ENCODE data around the gene PEAK1. TPM values are rescaled to one million over a fixed set of nuclear protein-coding genes. Genes with fewer than 3 reads are reported as not detected.

Gene PEAK1
- total and polyA plus RNA-seq, 9 of the 15 experiments (the other 6 are each of a cell fraction or from before 2014, with no cell fraction given), result 0.99 to 22.4 (median 10.8) TPM

GRCh38 chr15:77414789-77415442 is 5.0 kb downstream of the PEAK1 start:
- ChIA-PET POLR2A (interaction anchor here (1.1 kb wide), 1 partner anchor 12 kb away, joined by 4 read pairs; no protein-coding TSS in a partner anchor), CTCF (ENCODE audit: low intra/inter-chr PET ratio) (no interaction called here)
- Histone ChIP-seq H2AFZ (ENCODE audit: low read depth, low read length) (no peak overlapping the region), H3K4me1 (replicated peaks in 1 of 2; ENCODE audit: control insufficient read depth in 2 of 2, insufficient read depth in 2 of 2, low read length in 2 of 2) (peaks cover 23 to 52% of the 10 kb centered on the region in 2 experiments; a peak in 4 of 5 replicates), H3K79me2 (ENCODE audit: control insufficient read depth, insufficient read depth, low read length) (peaks cover 95% of the 10 kb centered on the region), H3K27ac (ENCODE audit: extremely low read depth, low read depth, low read length) (peak overlapping the region; percentile 50; the same call in 2 of the 3 replicates), H4K20me1 (replicated peaks; ENCODE audit: control insufficient read depth, insufficient read depth, low read length) (no peaks in the 10 kb centered on the region), H3K9me1 (ENCODE audit: control insufficient read depth, insufficient read depth, low read length) (no peaks in the 10 kb centered on the region), H3K36me3 (ENCODE audit: control insufficient read depth, insufficient read depth, low read length) (no peaks in the 10 kb centered on the region; the same call in 2 of the 3 replicates), H3K9ac (ENCODE audit: insufficient read depth in 1 of 2, low read depth in 2 of 2, low read length in 2 of 2) (no peak overlapping the region), H3K4me2 (ENCODE audit: insufficient read depth, low read length) (peak overlapping the region; percentile 66), H3K27me3 (ENCODE audit: control insufficient read depth in 2 of 2, insufficient read depth in 2 of 2, low read length in 2 of 2) (no peaks in the 10 kb centered on the region), H3K4me3 (no peak overlapping the region), H3K9me3 (replicated peaks; ENCODE audit: control insufficient read depth, insufficient read depth, low read depth, low read length) (no peaks in the 10 kb centered on the region)
- WGBS (ENCODE audit: insufficient coverage, low coverage, missing lambda C conversion rate), result 0% methylated on average over 2 of the region's 2 CpGs
- intact Hi-C loops (cut with micrococcal nuclease) (no loop called here), in situ Hi-C loops (cut with MboI) (no loop called here)
- peak; percentile 11; the same call in 2 of the 3 replicates for ATAC-seq
- no TSS peak for BruUV-seq (replicated peaks)
- FAIRE-seq, result no peak
- peak in 1 of 4 experiments; percentile 33 for DNase-seq (ENCODE audit: extremely low read depth in 1 of 4, low spot score in 3 of 4)
- TF ChIP-seq SMC3 (conservative IDR thresholded peaks at IDR 0.05; ENCODE audit: insufficient read depth, low read depth, low read length) (no peak), HMBOX1 (IDR thresholded peaks at IDR 0.05) (peak; percentile 95), U2AF1 (optimal IDR thresholded peaks at IDR 0.05; ENCODE audit: low read depth, low read length) (no peak), BACH1 (tag; IDR thresholded peaks at IDR 0.05) (no peak), DIDO1 (tag; IDR thresholded peaks at IDR 0.05; ENCODE audit: low read depth) (no peak), NRF1 (conservative IDR thresholded peaks at IDR 0.05 in 1 of 2, IDR thresholded peaks at IDR 0.05 in 1 of 2) (no peak), SAFB (IDR thresholded peaks at IDR 0.05; ENCODE audit: borderline replicate concordance, low read depth, low read length) (no peak), HMGXB4 (CRISPR knock-in tag; IDR thresholded peaks at IDR 0.05) (no peak), TCF3 (CRISPR knock-in tag; IDR thresholded peaks at IDR 0.05) (peak; percentile 52; the same call in 1 of the 2 replicates), ELF2 (CRISPR knock-in tag; IDR thresholded peaks at IDR 0.05) (no peak), RBM14 (IDR thresholded peaks at IDR 0.05; ENCODE audit: borderline replicate concordance, insufficient read depth, low read depth, low read length) (no peak), DLX4 (CRISPR knock-in tag; IDR thresholded peaks at IDR 0.05) (no peak), PREB (CRISPR knock-in tag; IDR thresholded peaks at IDR 0.05) (no peak), SNAPC5 (CRISPR knock-in tag; IDR thresholded peaks at IDR 0.05) (no peak), SP2 (IDR thresholded peaks at IDR 0.05; ENCODE audit: extremely low read depth, low read depth, low read length, poor library complexity, severe bottlenecking) (no peak), ZNF311 (CRISPR knock-in tag; IDR thresholded peaks at IDR 0.05) (no peak), CBX2 (IDR thresholded peaks at IDR 0.05; ENCODE audit: insufficient read depth, low read length, poor library complexity, severe bottlenecking) (no peak), ZSCAN29 (IDR thresholded peaks at IDR 0.05) (no peak)

All from K562 (cell line).